Panc1 (cell line): Measurements from ENCODE around the gene PLXND1. TPM values are rescaled to one million over a fixed set of nuclear protein-coding genes. Genes with fewer than 3 reads are reported as not detected.

Experiments used
- ATAC-seq: fragments of 200-7000 bp; cut with Tn5 transposase; 2 replicates; pipeline ENCODE4 v1.9.1; 2020; ENCODE audit warnings: mild to moderate bottlenecking, moderate library complexity
- BruUV-seq: library from RNA; stranded (reverse); fragments of 400-500 nt; replicated peaks from 2 replicates; lab custom pipeline; 2021; lab: Mats Ljungman, UMichigan
- CTCF ChIA-PET: fragments of 300-600 bp; sonication (Branson Sonifier 250); formaldehyde crosslinking; loops from one replicate; lab custom pipeline; 2022; ENCODE audit warnings: antibody characterized with exemption; lab: Charles Lee
- POLR2A ChIA-PET: fragments of 300-600 bp; sonication (Branson Sonifier 250); formaldehyde crosslinking; loops from one replicate; lab custom pipeline; 2022; ENCODE audit warnings: antibody characterized with exemption; lab: Charles Lee
- DNase-seq: peaks from one replicate; pipeline ENCODE4 v3.0.0-alpha.2; 2010; ENCODE audit warnings: low read depth, low spot score
- H3K27ac ChIP-seq: 2 replicates; pipeline ENCODE4 v1.5.1; 2011; ENCODE audit warnings: mild to moderate bottlenecking, low read length, inconsistent platforms
- H3K27me3 ChIP-seq: fragments of 200-500 bp; sonication (Bioruptor generic); 2 replicates; pipeline ENCODE4 v1.6.0; 2014; ENCODE audit warnings: low read length, inconsistent platforms; ENCODE audit not compliant: control insufficient read depth, insufficient read depth
- H3K36me3 ChIP-seq: fragments of 200-500 bp; sonication (Bioruptor generic); 2 replicates; pipeline ENCODE4 v1.5.1; 2014; ENCODE audit warnings: inconsistent platforms, mild to moderate bottlenecking, low read length, moderate library complexity; ENCODE audit not compliant: control insufficient read depth, insufficient read depth
- H3K4me1 ChIP-seq: 2 replicates; pipeline ENCODE4 v1.5.1; 2011; ENCODE audit warnings: inconsistent platforms, mild to moderate bottlenecking, low read length, moderate library complexity; ENCODE audit not compliant: control insufficient read depth, insufficient read depth
- H3K4me3 ChIP-seq, 2 experiments: 2 replicates each; pipeline ENCODE4 v1.5.1; 2011 to 2012; ENCODE audit warnings: low read depth in 2 of 2, low read length in 2 of 2, mild to moderate bottlenecking in 2 of 2, inconsistent platforms in 1 of 2, moderate library complexity in 1 of 2
- H3K9me3 ChIP-seq: fragments of 200-500 bp; sonication (Bioruptor generic); 2 replicates; pipeline ENCODE4 v1.5.1; 2014; ENCODE audit warnings: low read depth, mild to moderate bottlenecking, inconsistent platforms, low read length, moderate library complexity; ENCODE audit not compliant: control insufficient read depth, insufficient read depth
- POLR2AphosphoS5 ChIP-seq: IDR thresholded peaks from 2 replicates; pipeline ENCODE4 v1.6.1; 2012; ENCODE audit warnings: mild to moderate bottlenecking, low read depth, low read length, moderate library complexity
- SIN3A ChIP-seq: IDR thresholded peaks from 2 replicates; pipeline ENCODE4 v1.6.1; 2012; ENCODE audit warnings: low read depth, mild to moderate bottlenecking, low read length, moderate library complexity, borderline replicate concordance; ENCODE audit not compliant: insufficient read depth
- TCF7L2 ChIP-seq: IDR thresholded peaks from 2 replicates; pipeline ENCODE4 v1.6.1; 2011; ENCODE audit warnings: mild to moderate bottlenecking, low read depth, low read length, inconsistent platforms
- in situ Hi-C: cut with HindIII; loops from 2 replicates; pipeline ENCODE4 v1.10.0; 2016; ENCODE audit warnings: low sequenced_read_pairs, low pct_unique_long_range_greater_than_20kb
- intact Hi-C: fragments of 100-400 bp; cut with micrococcal nuclease; formaldehyde crosslinking; loops from one replicate; pipeline ENCODE4 v1.10.0; 2022; ENCODE audit not compliant: unreplicated experiment
- total RNA-seq: library from RNA; stranded (reverse); gene quantifications from one replicate; pipeline ENCODE4 v1.2.1, GENCODE V29; 2021; ENCODE audit not compliant: unreplicated experiment
- TF ChIP-seq, protein P1 (sequence below), 2 experiments: IDR thresholded peaks; 2 replicates each; pipeline ENCODE4 v1.6.1; 2011 to 2012; ENCODE audit warnings: low read depth in 2 of 2, control low read depth in 1 of 2, low read length in 1 of 2, mild to moderate bottlenecking in 1 of 2, moderate library complexity in 1 of 2; ENCODE audit not compliant: insufficient read depth in 1 of 2
- TF ChIP-seq, protein P2 (sequence below): fragments of 450-650 bp; IDR thresholded peaks from 2 replicates; pipeline ENCODE4 v1.5.1; 2017; ENCODE audit warnings: mild to moderate bottlenecking

Gene PLXND1
- total RNA-seq, 1 experiment from 2014 or later, result 248 TPM

DNA sequence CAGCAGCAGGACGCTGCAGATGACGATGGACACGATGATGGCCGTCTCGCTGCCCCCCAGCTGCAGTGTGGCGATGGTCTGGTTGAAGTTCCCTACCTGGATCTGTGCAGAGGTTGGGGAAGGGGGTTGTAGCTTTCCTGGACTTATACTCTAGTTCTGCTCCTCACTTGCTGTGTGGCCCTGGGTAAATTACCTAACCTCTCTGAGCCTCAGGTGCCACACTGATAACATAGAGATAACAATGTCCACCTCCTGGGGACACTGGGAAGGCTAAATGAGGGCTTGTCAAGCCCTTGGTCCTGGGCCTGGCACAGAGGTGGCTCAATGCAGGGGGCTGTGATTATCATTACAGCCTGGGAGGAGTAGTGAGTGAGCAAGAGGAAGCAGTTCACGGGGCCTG lies 36.6 kb downstream of the PLXND1 start:
- CTCF ChIA-PET, result no interaction called here
- H3K36me3 ChIP-seq, result peaks cover 5% of the 10 kb centered on the region
- BruUV-seq, result no TSS peak
- in situ Hi-C loops, result no loop called here
- POLR2A ChIA-PET, result no interaction called here
- DNase-seq (no peak), ATAC-seq (no peak)
- TF ChIP-seq, protein P1, sequence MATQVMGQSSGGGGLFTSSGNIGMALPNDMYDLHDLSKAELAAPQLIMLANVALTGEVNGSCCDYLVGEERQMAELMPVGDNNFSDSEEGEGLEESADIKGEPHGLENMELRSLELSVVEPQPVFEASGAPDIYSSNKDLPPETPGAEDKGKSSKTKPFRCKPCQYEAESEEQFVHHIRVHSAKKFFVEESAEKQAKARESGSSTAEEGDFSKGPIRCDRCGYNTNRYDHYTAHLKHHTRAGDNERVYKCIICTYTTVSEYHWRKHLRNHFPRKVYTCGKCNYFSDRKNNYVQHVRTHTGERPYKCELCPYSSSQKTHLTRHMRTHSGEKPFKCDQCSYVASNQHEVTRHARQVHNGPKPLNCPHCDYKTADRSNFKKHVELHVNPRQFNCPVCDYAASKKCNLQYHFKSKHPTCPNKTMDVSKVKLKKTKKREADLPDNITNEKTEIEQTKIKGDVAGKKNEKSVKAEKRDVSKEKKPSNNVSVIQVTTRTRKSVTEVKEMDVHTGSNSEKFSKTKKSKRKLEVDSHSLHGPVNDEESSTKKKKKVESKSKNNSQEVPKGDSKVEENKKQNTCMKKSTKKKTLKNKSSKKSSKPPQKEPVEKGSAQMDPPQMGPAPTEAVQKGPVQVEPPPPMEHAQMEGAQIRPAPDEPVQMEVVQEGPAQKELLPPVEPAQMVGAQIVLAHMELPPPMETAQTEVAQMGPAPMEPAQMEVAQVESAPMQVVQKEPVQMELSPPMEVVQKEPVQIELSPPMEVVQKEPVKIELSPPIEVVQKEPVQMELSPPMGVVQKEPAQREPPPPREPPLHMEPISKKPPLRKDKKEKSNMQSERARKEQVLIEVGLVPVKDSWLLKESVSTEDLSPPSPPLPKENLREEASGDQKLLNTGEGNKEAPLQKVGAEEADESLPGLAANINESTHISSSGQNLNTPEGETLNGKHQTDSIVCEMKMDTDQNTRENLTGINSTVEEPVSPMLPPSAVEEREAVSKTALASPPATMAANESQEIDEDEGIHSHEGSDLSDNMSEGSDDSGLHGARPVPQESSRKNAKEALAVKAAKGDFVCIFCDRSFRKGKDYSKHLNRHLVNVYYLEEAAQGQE (IDR thresholded peaks at IDR 0.05; ENCODE audit: insufficient read depth in 1 of 2, low read depth in 2 of 2, low read length in 1 of 2), result no peak
- TF ChIP-seq, protein P2, sequence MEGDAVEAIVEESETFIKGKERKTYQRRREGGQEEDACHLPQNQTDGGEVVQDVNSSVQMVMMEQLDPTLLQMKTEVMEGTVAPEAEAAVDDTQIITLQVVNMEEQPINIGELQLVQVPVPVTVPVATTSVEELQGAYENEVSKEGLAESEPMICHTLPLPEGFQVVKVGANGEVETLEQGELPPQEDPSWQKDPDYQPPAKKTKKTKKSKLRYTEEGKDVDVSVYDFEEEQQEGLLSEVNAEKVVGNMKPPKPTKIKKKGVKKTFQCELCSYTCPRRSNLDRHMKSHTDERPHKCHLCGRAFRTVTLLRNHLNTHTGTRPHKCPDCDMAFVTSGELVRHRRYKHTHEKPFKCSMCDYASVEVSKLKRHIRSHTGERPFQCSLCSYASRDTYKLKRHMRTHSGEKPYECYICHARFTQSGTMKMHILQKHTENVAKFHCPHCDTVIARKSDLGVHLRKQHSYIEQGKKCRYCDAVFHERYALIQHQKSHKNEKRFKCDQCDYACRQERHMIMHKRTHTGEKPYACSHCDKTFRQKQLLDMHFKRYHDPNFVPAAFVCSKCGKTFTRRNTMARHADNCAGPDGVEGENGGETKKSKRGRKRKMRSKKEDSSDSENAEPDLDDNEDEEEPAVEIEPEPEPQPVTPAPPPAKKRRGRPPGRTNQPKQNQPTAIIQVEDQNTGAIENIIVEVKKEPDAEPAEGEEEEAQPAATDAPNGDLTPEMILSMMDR, result no peak
- TF ChIP-seq TCF7L2, result no peak
- TF ChIP-seq POLR2AphosphoS5, result no peak
- H3K9me3 ChIP-seq, result no peaks in the 10 kb centered on the region
- H3K4me3 ChIP-seq, result no peak overlapping the region
- intact Hi-C loops, result no loop called here
- H3K27me3 ChIP-seq, result no peaks in the 10 kb centered on the region
- H3K4me1 ChIP-seq, result peaks cover 4% of the 10 kb centered on the region; the same call in 1 of the 2 replicates
- H3K27ac ChIP-seq, result no peak overlapping the region

GRCh38 chr3:129567939-129568338 lies 38.5 kb downstream of the PLXND1 start:
- H3K9me3 ChIP-seq, result no peaks in the 10 kb centered on the region
- no TSS peak for BruUV-seq
- TF ChIP-seq, protein P2, result no peak
- TF ChIP-seq SIN3A, result no peak
- TF ChIP-seq POLR2AphosphoS5, result no peak
- TF ChIP-seq, protein P1 (IDR thresholded peaks at IDR 0.05; ENCODE audit: insufficient read depth in 1 of 2, low read depth in 2 of 2, low read length in 1 of 2), result no peak
- TF ChIP-seq TCF7L2, result no peak
- H3K4me3 ChIP-seq, result no peak overlapping the region
- intact Hi-C loops (no loop called here), in situ Hi-C loops (no loop called here)
- POLR2A ChIA-PET, result no interaction called here
- ATAC-seq, result no peak
- no peaks in the 10 kb centered on the region for H3K27me3 ChIP-seq
- DNase-seq, result no peak
- peaks cover 4% of the 10 kb centered on the region; the same call in 1 of the 2 replicates for H3K4me1 ChIP-seq
- peaks cover 2% of the 10 kb centered on the region for H3K36me3 ChIP-seq
- H3K27ac ChIP-seq, result no peak overlapping the region
- CTCF ChIA-PET, result interaction anchor here (0.7 to 1.1 kb wide), 2 partner anchors 36 to 374 kb away, joined by 3 to 5 read pairs; no protein-coding TSS in a partner anchor
